Stimulated activated CD4-positive, alpha-beta T cell treated with anti-CD3 and anti-CD28 coated beads, Interleukin-1b, Interleukin-23, amount 100 ng/mL, for 24 hours (primary cell): Measurements from ENCODE around the gene REN.

Experiments used
- DNase-seq, 4 experiments: peaks; one replicate each; pipeline ENCODE4 v3.0.0-alpha.2; 2020; ENCODE audit warnings: low read depth in 4 of 4, low spot score in 1 of 4

The REN gene

GRCh38 chr1:204134103-204134502 is 32.0 kb downstream of the REN start:
- no peak for DNase-seq

- DNase-seq: no peak
Observed at GRCh38 chr1:204132718-204133117, 33.4 kb downstream of the REN start.

GRCh38 chr1:204131978-204132377 is 34.2 kb downstream of the REN start:
- no peak for DNase-seq

GRCh38 chr1:204130981-204131892 is 34.9 kb downstream of the REN start:
- DNase-seq: no peak

- no peak for DNase-seq
Observed at GRCh38 chr1:204130178-204130577, 36.0 kb downstream of the REN start.

GRCh38 chr1:204128964-204129896 is 36.9 kb downstream of the REN start:
- peak; percentile 20 to 44 (median 38) for DNase-seq

GRCh38 chr1:204128464-204128963 is 37.6 kb downstream of the REN start:
- DNase-seq: no peak

- no peak for DNase-seq
Observed at GRCh38 chr1:204127597-204128242, 38.4 kb downstream of the REN start.

GRCh38 chr1:204126956-204127355 is 39.2 kb downstream of the REN start:
- no peak for DNase-seq

GRCh38 chr1:204126386-204126785 is 39.8 kb downstream of the REN start:
- DNase-seq: no peak

- DNase-seq: no peak
Observed at GRCh38 chr1:204125759-204126351, 40.3 kb downstream of the REN start.

GRCh38 chr1:204124639-204125038 is 41.5 kb downstream of the REN start:
- DNase-seq: no peak

- DNase-seq: no peak
Observed at GRCh38 chr1:204123376-204123775, 42.8 kb downstream of the REN start.

- no peak for DNase-seq
Observed at GRCh38 chr1:204121840-204122555, 44.1 kb downstream of the REN start.

- DNase-seq: no peak
Observed at GRCh38 chr1:204116539-204116938, 49.6 kb downstream of the REN start.

GRCh38 chr1:204115116-204115515 is 51.0 kb downstream of the REN start:
- DNase-seq: no peak

GRCh38 chr1:204114606-204115005 is 51.5 kb downstream of the REN start:
- DNase-seq: no peak

- DNase-seq: no peak
Observed at GRCh38 chr1:204113896-204114295, 52.2 kb downstream of the REN start.

- no peak for DNase-seq
Observed at GRCh38 chr1:204112876-204113730, 53.0 kb downstream of the REN start.
